Measurements from ENCODE around the gene SEMA4C. TPM values are rescaled to one million over a fixed set of nuclear protein-coding genes. Genes with fewer than 3 reads are reported as not detected.

SEMA4C gene
- total and polyA plus RNA-seq, 9 of the 15 experiments (the other 6 are each of a cell fraction or from before 2014, with no cell fraction given) = 0.32 to 59.7 (median 23.9) TPM

DNA sequence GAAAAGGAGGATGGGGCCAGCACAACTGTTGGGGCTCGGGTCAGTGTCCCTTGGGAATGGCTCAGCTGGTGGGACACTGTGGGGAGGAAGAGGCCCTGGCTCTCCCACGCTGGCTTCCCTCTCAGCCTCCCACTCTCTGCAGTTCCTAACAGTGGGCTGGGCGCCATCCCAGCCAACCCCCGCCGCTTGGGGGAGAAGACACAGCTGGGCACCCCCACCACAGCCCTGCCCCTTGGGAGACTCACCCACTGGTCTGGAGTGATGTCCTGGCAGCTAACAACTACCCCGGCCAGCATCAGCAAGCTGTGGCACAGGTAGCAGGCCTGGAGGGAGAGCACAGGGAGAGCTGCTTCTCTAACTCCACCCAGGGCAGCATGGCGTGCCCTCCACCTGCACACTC lies 8.3 kb upstream of the SEMA4C start:
- Histone ChIP-seq H3K9me3 (replicated peaks; ENCODE audit: control insufficient read depth, insufficient read depth, low read depth, low read length) (no peaks in the 10 kb centered on the region), H3K27ac (ENCODE audit: extremely low read depth, low read depth, low read length) (peak overlapping the region; percentile 12; the same call in 1 of the 3 replicates), H3K9me1 (ENCODE audit: control insufficient read depth, insufficient read depth, low read length) (peaks cover 4% of the 10 kb centered on the region), H3K9ac (ENCODE audit: insufficient read depth in 1 of 2, low read depth in 2 of 2, low read length in 2 of 2) (peak overlapping the region in 1 of 2 experiments; percentile 80; a peak in 2 of 4 replicates), H4K20me1 (replicated peaks; ENCODE audit: control insufficient read depth, insufficient read depth, low read length) (no peaks in the 10 kb centered on the region), H3K4me1 (replicated peaks in 1 of 2; ENCODE audit: control insufficient read depth in 2 of 2, insufficient read depth in 2 of 2, low read length in 2 of 2) (peaks cover 40 to 95% of the 10 kb centered on the region in 2 experiments), H2AFZ (ENCODE audit: low read depth, low read length) (no peak overlapping the region), H3K4me2 (ENCODE audit: insufficient read depth, low read length) (no peak overlapping the region), H3K4me3 (no peak overlapping the region), H3K79me2 (ENCODE audit: control insufficient read depth, insufficient read depth, low read length) (peaks cover 4% of the 10 kb centered on the region; the same call in 2 of the 3 replicates), H3K36me3 (ENCODE audit: control insufficient read depth, insufficient read depth, low read length) (peaks cover 28% of the 10 kb centered on the region; the same call in 2 of the 3 replicates), H3K27me3 (ENCODE audit: control insufficient read depth in 2 of 2, insufficient read depth in 2 of 2, low read length in 2 of 2) (no peaks in the 10 kb centered on the region)
- WGBS (ENCODE audit: insufficient coverage, low coverage, missing lambda C conversion rate) = 95% methylated on average over 6 of the region's 7 CpGs
- ATAC-seq (no peak), DNase-seq (ENCODE audit: extremely low read depth in 1 of 4, low spot score in 3 of 4) (no peak), FAIRE-seq (no peak)
- TF ChIP-seq POLR2G (IDR thresholded peaks at IDR 0.05; ENCODE audit: low read depth, low read length) (peak; percentile 43), RBM22 (IDR thresholded peaks at IDR 0.05; ENCODE audit: low read depth, low read length, poor library complexity, severe bottlenecking) (peak; percentile 13), HMGN3 (IDR thresholded peaks at IDR 0.05; ENCODE audit: borderline replicate concordance, extremely low read depth, insufficient read length, low read depth, low read length) (peak; percentile 19), ZNF57 (CRISPR knock-in tag; IDR thresholded peaks at IDR 0.05) (no peak), CCNT2 (IDR thresholded peaks at IDR 0.05; ENCODE audit: borderline replicate concordance, extremely low read depth, insufficient read length, low read depth, low read length) (peak; percentile 38), ZSCAN32 (CRISPR knock-in tag; IDR thresholded peaks at IDR 0.05) (no peak), KAT7 (CRISPR knock-in tag; IDR thresholded peaks at IDR 0.05; ENCODE audit: borderline replicate concordance) (0 out of 2 replicates have a peak, but pooled peaks have one; percentile 43), POLR2AphosphoS5 (IDR thresholded peaks at IDR 0.05; ENCODE audit: control insufficient read depth, insufficient read depth, low read depth, low read length) (no peak)
- TF ChIP-seq, protein P1, sequence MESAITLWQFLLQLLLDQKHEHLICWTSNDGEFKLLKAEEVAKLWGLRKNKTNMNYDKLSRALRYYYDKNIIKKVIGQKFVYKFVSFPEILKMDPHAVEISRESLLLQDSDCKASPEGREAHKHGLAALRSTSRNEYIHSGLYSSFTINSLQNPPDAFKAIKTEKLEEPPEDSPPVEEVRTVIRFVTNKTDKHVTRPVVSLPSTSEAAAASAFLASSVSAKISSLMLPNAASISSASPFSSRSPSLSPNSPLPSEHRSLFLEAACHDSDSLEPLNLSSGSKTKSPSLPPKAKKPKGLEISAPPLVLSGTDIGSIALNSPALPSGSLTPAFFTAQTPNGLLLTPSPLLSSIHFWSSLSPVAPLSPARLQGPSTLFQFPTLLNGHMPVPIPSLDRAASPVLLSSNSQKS (CRISPR knock-in tag; IDR thresholded peaks at IDR 0.05) = 0 out of 2 replicates have a peak, but pooled peaks have one; percentile 29
- TF ChIP-seq, protein P2, sequence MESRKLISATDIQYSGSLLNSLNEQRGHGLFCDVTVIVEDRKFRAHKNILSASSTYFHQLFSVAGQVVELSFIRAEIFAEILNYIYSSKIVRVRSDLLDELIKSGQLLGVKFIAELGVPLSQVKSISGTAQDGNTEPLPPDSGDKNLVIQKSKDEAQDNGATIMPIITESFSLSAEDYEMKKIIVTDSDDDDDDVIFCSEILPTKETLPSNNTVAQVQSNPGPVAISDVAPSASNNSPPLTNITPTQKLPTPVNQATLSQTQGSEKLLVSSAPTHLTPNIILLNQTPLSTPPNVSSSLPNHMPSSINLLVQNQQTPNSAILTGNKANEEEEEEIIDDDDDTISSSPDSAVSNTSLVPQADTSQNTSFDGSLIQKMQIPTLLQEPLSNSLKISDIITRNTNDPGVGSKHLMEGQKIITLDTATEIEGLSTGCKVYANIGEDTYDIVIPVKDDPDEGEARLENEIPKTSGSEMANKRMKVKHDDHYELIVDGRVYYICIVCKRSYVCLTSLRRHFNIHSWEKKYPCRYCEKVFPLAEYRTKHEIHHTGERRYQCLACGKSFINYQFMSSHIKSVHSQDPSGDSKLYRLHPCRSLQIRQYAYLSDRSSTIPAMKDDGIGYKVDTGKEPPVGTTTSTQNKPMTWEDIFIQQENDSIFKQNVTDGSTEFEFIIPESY (CRISPR knock-in tag; IDR thresholded peaks at IDR 0.05) = peak; percentile 9; the same call in 1 of the 2 replicates
- CTCF ChIA-PET (ENCODE audit: low intra/inter-chr PET ratio) = no interaction called here
- POLR2A ChIA-PET = interaction anchor here (0.7 to 11.3 kb wide), 3 partner anchors 15 to 109 kb away, joined by 3 to 112 read pairs (median 5); no protein-coding TSS in a partner anchor
- in situ Hi-C loops (cut with MboI) = no loop called here
- intact Hi-C loops (cut with micrococcal nuclease) = no loop called here
- BruUV-seq (replicated peaks) = no TSS peak
